CD4-positive, alpha-beta memory T cell (primary cell): Measurements from ENCODE around the gene FOXA1. TPM values are rescaled to one million over a fixed set of nuclear protein-coding genes. Genes with fewer than 3 reads are reported as not detected.

ENCODE experiments used
- CTCF ChIA-PET: fragments of 350-600 bp; sonication (Branson Sonifier 250); formaldehyde crosslinking; loops from one replicate; lab custom pipeline; 2021; ENCODE audit warnings: inconsistent platforms; ENCODE audit not compliant: partially characterized antibody; lab: Charles Lee
- POLR2A ChIA-PET: fragments of 350-600 bp; sonication (Branson Sonifier 250); formaldehyde crosslinking; loops from one replicate; lab custom pipeline; 2021; ENCODE audit not compliant: partially characterized antibody; lab: Charles Lee
- DNase-seq, 5 donors: peaks; one replicate each; pipeline versions ENCODE4 v3.0.0 to v3.0.0-alpha.2; 2020 to 2022; ENCODE audit warnings: mixed read lengths in 1 of 5
- H3K27ac ChIP-seq: one replicate; pipeline ENCODE4 v1.7.0; 2013; ENCODE audit warnings: low read depth, low read length
- H3K27me3 ChIP-seq: 2 replicates; pipeline ENCODE4 v1.7.0; 2013; ENCODE audit warnings: mild to moderate bottlenecking, low read length, moderate library complexity; ENCODE audit not compliant: insufficient read depth
- H3K36me3 ChIP-seq: 2 replicates; pipeline ENCODE4 v1.7.0; 2013; ENCODE audit warnings: mild to moderate bottlenecking, low read length, moderate library complexity; ENCODE audit not compliant: insufficient read depth
- H3K4me1 ChIP-seq: 2 replicates; pipeline ENCODE4 v1.7.0; 2013; ENCODE audit warnings: mild to moderate bottlenecking, low read length, moderate library complexity; ENCODE audit not compliant: insufficient read depth
- H3K4me3 ChIP-seq, 2 donors: one replicate each; pipeline ENCODE4 v1.7.0; 2013; ENCODE audit warnings: low read length in 2 of 2, mild to moderate bottlenecking in 1 of 2
- H3K9me3 ChIP-seq, 2 donors: one replicate each; pipeline ENCODE4 v1.7.0; 2013; ENCODE audit warnings: low read length in 2 of 2, control low read depth in 1 of 2; ENCODE audit not compliant: control insufficient read depth in 1 of 2
- H3K27ac Mint-ChIP-seq, 7 donors: one replicate each; pipeline ENCODE4 v1.8.0; 2020 to 2021; ENCODE audit warnings: mixed read lengths in 7 of 7, mild to moderate bottlenecking in 6 of 7, inconsistent platforms in 3 of 7, moderate library complexity in 3 of 7
- H3K27me3 Mint-ChIP-seq, 2 donors: one replicate each; pipeline ENCODE4 v1.8.0; 2020 to 2021; ENCODE audit warnings: mixed read lengths in 2 of 2
- H3K36me3 Mint-ChIP-seq, 2 donors: one replicate each; pipeline ENCODE4 v1.8.0; 2020 to 2021; ENCODE audit warnings: mixed read lengths in 2 of 2, inconsistent platforms in 1 of 2, mild to moderate bottlenecking in 1 of 2
- H3K4me1 Mint-ChIP-seq, 4 donors: one replicate each; pipeline ENCODE4 v1.8.0; 2020 to 2021; ENCODE audit warnings: mixed read lengths in 4 of 4, mild to moderate bottlenecking in 1 of 4
- H3K4me3 Mint-ChIP-seq, 8 donors: one replicate each; pipeline ENCODE4 v1.8.0; 2020 to 2021; ENCODE audit warnings: mixed read lengths in 8 of 8, mild to moderate bottlenecking in 7 of 8, moderate library complexity in 6 of 8, inconsistent platforms in 3 of 8
- H3K9me3 Mint-ChIP-seq, 8 donors: one replicate each; pipeline ENCODE4 v1.8.0; 2020 to 2021; ENCODE audit warnings: mixed read lengths in 8 of 8, mild to moderate bottlenecking in 5 of 8, inconsistent platforms in 3 of 8, moderate library complexity in 1 of 8
- intact Hi-C: fragments of 100-400 bp; cut with micrococcal nuclease; formaldehyde crosslinking; loops from one replicate; pipeline ENCODE4 v1.15.1; 2023
- polyA plus RNA-seq, 2 donors: library from polyadenylated mRNA; unstranded; fragments of 300-500 nt; fragmentation: Illumina TruSeq; gene quantifications; one replicate each; pipeline ENCODE4 v1.2.3, GENCODE V29; 2021
- total RNA-seq, 2 experiments: library from RNA; stranded (reverse); gene quantifications; one replicate each; pipeline ENCODE4 v1.2.3, GENCODE V29; 2021

Gene FOXA1
- total and polyA plus RNA-seq, 4 experiments from 2014 or later: not detected

DNA sequence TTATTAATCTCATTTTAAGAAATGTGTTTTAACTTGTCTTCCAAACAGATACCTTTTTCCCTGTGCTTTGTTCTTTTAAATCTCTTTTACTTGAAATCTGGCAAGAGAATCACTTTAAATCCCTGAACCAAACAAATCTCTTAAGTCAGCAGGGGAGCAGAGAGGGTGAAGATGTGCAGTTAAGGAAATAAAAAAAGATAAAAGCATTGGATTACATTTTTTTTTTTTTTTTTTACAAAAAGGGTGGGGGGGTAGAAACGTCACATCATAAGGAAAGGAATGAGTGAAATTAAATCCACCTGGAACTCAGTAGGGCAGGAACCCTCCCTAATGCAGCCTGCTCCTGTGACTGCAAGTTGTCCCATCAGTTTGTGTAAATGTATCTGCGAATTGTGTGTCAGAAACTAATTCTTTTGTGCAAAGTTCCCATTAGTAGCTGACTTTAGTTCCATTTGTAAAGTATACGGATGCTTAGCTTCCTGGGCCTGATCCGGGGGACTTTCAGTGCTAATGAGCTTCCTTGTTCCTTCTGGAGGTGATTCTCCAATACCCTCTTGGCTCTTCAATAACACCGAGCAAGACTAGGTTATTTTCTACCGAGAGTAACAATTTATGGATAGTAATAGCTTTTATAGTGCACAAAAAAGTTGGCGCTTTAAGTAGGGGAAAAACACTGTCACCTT, 1.9 kb upstream of the FOXA1 start:
- Histone ChIP-seq H3K9me3 (no peaks in the 10 kb centered on the region), H3K4me1 (peaks cover 7% of the 10 kb centered on the region), H3K27me3 (peaks cover 43% of the 10 kb centered on the region), H3K36me3 (no peaks in the 10 kb centered on the region), H3K27ac (no peak overlapping the region), H3K4me3 (no peak overlapping the region)
- intact Hi-C loops: no loop called here
- peaks cover 8 to 10% of the 10 kb centered on the region in 2 donors for H3K36me3 Mint-ChIP-seq
- ChIA-PET CTCF (no interaction called here), POLR2A (no interaction called here)
- H3K27me3 Mint-ChIP-seq: peaks cover 58 to 64% of the 10 kb centered on the region in 2 donors
- peaks cover 0 to 41% (median 30%) of the 10 kb centered on the region in 8 donors for H3K9me3 Mint-ChIP-seq
- H3K4me3 Mint-ChIP-seq: peak overlapping the region in 5 of 8 donors; percentile 4 to 57 (median 35)
- H3K4me1 Mint-ChIP-seq: peaks cover 13 to 35% (median 23%) of the 10 kb centered on the region in 4 donors
- H3K27ac Mint-ChIP-seq: no peak overlapping the region
- no peak for DNase-seq

DNA sequence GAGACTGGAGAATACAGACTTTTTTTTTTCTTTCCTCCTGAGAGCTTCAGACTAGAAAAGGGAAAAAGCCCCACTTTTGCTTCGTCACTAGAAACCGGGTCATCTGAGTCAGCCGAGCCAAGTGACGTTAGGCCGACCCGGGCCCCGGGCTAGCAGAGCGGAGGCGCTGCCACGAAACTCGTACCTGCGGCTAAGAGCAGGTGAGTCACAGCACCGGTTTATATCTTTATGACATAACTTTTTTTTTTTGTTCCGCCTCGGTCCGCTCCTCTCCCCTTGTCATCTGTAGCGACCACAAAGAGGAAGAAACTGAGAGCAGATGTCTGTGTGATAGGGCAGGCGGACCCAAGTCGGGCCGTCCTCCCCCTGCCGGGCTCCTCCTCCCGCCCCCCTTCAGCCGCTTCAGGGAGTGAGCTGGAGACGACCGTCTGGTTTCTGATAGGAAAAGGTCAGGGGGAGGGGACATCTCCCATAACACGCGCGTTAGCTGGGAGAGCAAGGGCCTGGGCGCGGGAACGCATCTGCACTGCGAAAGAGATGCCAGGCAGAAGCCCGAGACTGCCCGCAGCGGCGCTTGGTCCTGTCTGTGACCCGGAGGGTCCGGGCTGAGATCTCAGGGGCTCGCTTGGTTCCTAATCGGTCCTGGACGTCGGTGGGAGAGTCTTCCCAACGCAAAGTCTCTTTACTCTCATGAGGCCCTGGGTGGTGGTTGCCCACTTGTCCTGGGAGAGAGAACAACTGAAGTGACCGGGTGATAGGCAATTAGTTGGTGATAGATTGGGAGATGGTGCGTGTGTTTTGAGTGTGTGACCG, 966 bp upstream of the FOXA1 start:
- Mint-ChIP-seq H3K27me3 (peaks cover 53 to 60% of the 10 kb centered on the region in 2 donors), H3K9me3 (peaks cover 0 to 38% (median 32%) of the 10 kb centered on the region in 8 donors), H3K4me3 (peak overlapping the region; percentile 51 to 82 (median 70)), H3K27ac (peak overlapping the region in 5 of 7 donors; percentile 46 to 84 (median 53)), H3K36me3 (peaks cover 8% of the 10 kb centered on the region in 2 donors), H3K4me1 (peaks cover 13 to 35% (median 23%) of the 10 kb centered on the region in 4 donors)
- intact Hi-C loops: no loop called here
- ChIA-PET POLR2A (no interaction called here), CTCF (no interaction called here)
- Histone ChIP-seq H3K27me3 (peaks cover 37% of the 10 kb centered on the region), H3K36me3 (no peaks in the 10 kb centered on the region), H3K4me3 (no peak overlapping the region), H3K4me1 (peaks cover 7% of the 10 kb centered on the region), H3K27ac (no peak overlapping the region), H3K9me3 (no peaks in the 10 kb centered on the region)
- peak; percentile 13 to 76 (median 24) for DNase-seq

DNA sequence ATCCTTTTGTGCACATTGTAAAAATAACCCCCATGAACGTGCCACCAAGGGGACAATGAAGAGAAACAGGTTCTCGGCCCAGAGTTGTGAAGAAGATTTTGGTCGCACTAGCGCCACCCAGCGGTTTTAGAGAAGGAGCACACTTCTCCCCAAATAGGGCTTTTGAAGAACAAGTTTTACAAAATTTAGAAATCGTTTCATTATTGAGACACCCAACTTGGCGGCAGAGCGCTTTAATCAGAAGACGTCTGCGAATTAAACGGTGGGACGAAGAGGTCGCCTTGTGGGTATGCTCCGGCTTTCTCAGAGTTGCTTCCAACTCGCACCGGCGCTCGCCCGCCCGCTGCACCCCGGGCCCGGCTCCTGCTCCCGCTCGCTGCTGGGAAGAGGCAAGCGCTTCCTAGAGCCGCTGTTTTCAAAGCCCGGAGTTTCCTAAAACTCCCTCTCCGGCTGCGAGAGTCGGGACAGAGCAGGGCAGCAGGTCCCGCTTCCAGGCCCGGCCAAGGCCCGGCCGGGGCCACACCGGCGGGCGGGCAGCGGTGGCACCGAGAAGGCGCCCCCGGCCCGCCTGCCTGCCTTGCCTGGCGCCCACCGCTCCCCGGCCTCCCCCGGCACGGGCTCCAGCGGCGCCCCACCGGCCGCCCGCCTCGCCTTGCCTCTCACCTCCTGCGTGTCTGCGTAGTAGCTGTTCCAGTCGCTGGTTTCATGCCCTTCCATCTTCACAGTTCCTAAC, 645 bp downstream of the FOXA1 start:
- Mint-ChIP-seq H3K4me1 (peaks cover 13 to 31% (median 22%) of the 10 kb centered on the region in 4 donors), H3K27me3 (peaks cover 57 to 59% of the 10 kb centered on the region in 2 donors), H3K4me3 (peak overlapping the region; percentile 24 to 85 (median 70)), H3K9me3 (peaks cover 0 to 49% (median 37%) of the 10 kb centered on the region in 8 donors), H3K27ac (peak overlapping the region in 1 of 7 donors; percentile 73), H3K36me3 (peaks cover 8% of the 10 kb centered on the region in 2 donors)
- intact Hi-C loops: no loop called here
- no peaks in the 10 kb centered on the region for H3K9me3 ChIP-seq
- H3K4me1 ChIP-seq: peaks cover 7% of the 10 kb centered on the region
- H3K27ac ChIP-seq: no peak overlapping the region
- DNase-seq: peak in 1 of 5 donors; percentile 14
- peaks cover 35% of the 10 kb centered on the region for H3K27me3 ChIP-seq
- H3K4me3 ChIP-seq: no peak overlapping the region
- ChIA-PET POLR2A (no interaction called here), CTCF (no interaction called here)
- H3K36me3 ChIP-seq: no peaks in the 10 kb centered on the region

DNA sequence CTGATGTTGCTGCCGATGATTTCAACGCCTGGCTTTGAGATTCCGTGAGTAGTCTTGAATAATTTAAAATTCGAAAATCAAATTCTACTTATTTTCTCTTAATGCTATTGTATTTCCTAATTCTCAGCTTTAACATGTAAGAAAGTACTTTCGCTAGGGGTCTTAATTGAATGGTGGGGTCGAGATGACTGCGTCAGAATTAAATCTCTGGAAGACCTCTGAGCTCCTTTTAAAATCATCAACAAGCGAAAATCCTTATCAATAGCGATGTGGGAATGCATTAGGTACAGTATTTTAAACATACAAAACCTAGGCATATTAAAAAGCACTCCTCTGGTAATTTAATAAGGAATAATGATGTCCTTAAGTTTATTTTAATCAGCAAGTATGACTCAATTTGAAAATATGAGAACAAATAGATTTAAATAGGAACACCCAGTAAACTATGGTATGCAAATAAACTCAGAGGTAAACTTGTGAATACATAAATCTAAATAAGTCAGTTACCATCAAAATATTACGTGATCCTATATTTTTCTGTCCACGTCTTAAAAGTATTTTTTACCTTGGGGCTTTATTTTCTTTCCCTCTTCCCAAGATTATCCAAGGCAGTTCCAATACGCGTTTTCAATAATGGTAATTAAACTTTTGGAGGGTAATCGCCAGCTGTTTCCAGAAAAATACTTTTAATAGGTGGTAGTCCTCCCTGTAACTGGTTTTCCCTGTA, 1.4 kb downstream of the FOXA1 start:
- CTCF ChIA-PET: no interaction called here
- peaks cover 7% of the 10 kb centered on the region for H3K4me1 ChIP-seq
- H3K9me3 ChIP-seq: no peaks in the 10 kb centered on the region
- POLR2A ChIA-PET: no interaction called here
- H3K36me3 ChIP-seq: no peaks in the 10 kb centered on the region
- intact Hi-C loops: no loop called here
- Mint-ChIP-seq H3K4me3 (peak overlapping the region in 7 of 8 donors; percentile 24 to 85 (median 66)), H3K27ac (peak overlapping the region in 1 of 7 donors; percentile 73), H3K9me3 (peaks cover 0 to 49% (median 36%) of the 10 kb centered on the region in 8 donors), H3K4me1 (peaks cover 12 to 24% (median 18%) of the 10 kb centered on the region in 4 donors), H3K27me3 (peaks cover 57 to 58% of the 10 kb centered on the region in 2 donors), H3K36me3 (peaks cover 4 to 8% of the 10 kb centered on the region in 2 donors)
- H3K27me3 ChIP-seq: peaks cover 34% of the 10 kb centered on the region
- no peak for DNase-seq
- H3K4me3 ChIP-seq: no peak overlapping the region
- H3K27ac ChIP-seq: no peak overlapping the region

DNA sequence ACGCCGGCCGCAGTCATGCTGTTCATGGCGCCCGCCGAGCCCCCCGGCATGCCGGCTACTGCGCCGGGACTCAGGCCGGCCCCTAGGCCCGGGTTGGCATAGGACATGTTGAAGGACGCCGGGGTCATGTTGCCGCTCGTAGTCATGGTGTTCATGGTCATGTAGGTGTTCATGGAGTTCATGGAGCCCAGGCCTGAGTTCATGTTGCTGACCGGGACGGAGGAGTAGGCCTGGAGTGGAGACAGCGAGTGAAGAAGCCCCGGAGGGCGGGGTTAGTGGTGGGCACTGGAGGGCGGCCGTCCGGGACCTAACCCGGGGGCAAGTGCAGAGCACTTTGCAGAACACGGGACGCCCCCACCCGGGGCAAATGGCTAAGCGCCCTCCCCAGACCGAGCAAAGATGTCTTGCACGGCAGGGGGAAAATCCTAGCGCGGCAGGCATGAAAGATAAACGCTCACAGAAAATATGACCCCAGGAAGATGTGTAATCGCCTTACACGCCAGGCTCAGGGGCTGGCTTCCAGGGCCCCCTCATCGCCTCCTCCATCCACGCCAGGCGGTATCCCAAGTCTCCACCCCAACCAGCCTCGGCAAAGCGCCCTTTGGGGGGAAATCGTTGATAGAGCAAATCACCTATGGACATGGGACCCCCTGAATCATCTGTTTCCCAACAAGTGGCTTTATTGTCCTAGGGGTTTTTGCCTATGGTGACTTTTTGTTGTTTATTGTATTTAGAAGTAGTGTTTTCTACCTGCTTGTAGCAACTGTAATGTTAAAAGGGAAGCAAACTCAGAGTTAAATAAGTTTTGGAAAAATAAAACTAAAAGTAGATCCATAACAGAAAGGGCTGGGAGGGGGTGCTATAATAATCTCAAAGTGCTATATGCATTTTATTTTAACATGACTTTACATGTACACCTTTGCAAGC, 2.3 kb downstream of the FOXA1 start:
- Mint-ChIP-seq H3K4me3 (peak overlapping the region in 2 of 8 donors; percentile 11 to 25), H3K27ac (peak overlapping the region in 2 of 7 donors; percentile 3 to 68), H3K4me1 (peaks cover 12 to 21% (median 14%) of the 10 kb centered on the region in 4 donors), H3K9me3 (peaks cover 0 to 53% (median 36%) of the 10 kb centered on the region in 8 donors), H3K36me3 (peaks cover 4 to 8% of the 10 kb centered on the region in 2 donors), H3K27me3 (peaks cover 60 to 61% of the 10 kb centered on the region in 2 donors)
- H3K36me3 ChIP-seq: no peaks in the 10 kb centered on the region
- H3K9me3 ChIP-seq: no peaks in the 10 kb centered on the region
- H3K4me1 ChIP-seq: peaks cover 7% of the 10 kb centered on the region
- ChIA-PET CTCF (no interaction called here), POLR2A (no interaction called here)
- no peak overlapping the region for H3K27ac ChIP-seq
- intact Hi-C loops: no loop called here
- peaks cover 28% of the 10 kb centered on the region for H3K27me3 ChIP-seq
- H3K4me3 ChIP-seq: no peak overlapping the region
- DNase-seq: no peak

DNA sequence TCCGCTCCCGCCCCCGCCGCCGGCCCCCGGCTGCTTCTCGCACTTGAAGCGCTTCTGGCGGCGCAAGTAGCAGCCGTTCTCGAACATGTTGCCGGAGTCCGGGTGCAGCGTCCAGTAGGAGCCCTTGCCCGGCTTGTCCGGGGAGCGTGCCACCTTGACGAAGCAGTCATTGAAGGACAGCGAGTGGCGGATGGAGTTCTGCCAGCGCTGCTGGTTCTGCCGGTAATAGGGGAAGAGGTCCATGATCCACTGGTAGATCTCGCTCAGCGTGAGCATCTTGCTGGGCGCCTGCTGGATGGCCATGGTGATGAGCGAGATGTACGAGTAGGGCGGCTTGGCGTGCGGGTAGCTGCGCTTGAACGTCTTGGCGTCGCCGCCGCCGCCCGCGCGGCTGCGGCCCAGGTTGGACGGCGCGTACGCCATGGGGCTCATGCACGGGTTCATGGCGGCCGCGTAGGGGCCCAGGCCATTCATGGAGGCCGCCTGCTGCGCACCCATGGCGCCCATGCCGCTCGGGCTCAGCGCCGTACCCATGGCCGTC, 3.0 kb downstream of the FOXA1 start:
- Mint-ChIP-seq H3K27ac (no peak overlapping the region), H3K36me3 (peaks cover 4 to 8% of the 10 kb centered on the region in 2 donors), H3K4me1 (peaks cover 10 to 21% (median 14%) of the 10 kb centered on the region in 4 donors), H3K4me3 (peak overlapping the region in 1 of 8 donors; percentile 21), H3K27me3 (peaks cover 59 to 64% of the 10 kb centered on the region in 2 donors), H3K9me3 (peaks cover 0 to 59% (median 39%) of the 10 kb centered on the region in 8 donors)
- H3K4me1 ChIP-seq: peaks cover 7% of the 10 kb centered on the region
- intact Hi-C loops: no loop called here
- no peak overlapping the region for H3K27ac ChIP-seq
- no peak overlapping the region for H3K4me3 ChIP-seq
- H3K27me3 ChIP-seq: peaks cover 21% of the 10 kb centered on the region
- no peaks in the 10 kb centered on the region for H3K36me3 ChIP-seq
- no peak for DNase-seq
- ChIA-PET POLR2A (no interaction called here), CTCF (no interaction called here)
- H3K9me3 ChIP-seq: no peaks in the 10 kb centered on the region
